MG63 (cell line): Measurements from ENCODE around the gene GABRG3. TPM values are rescaled to one million over a fixed set of nuclear protein-coding genes. Genes with fewer than 3 reads are reported as not detected.

Experiments
- DNase-seq: peaks from one replicate; pipeline ENCODE4 v3.0.0-alpha.2; 2020
- H3K27me3 ChIP-seq: fragments of 250-450 bp; sonication (Bioruptor Pico); 2 replicates; pipeline ENCODE4 v1.5.1; 2020; ENCODE audit warnings: mild to moderate bottlenecking, moderate library complexity
- H3K36me3 ChIP-seq: fragments of 250-450 bp; sonication (Bioruptor Pico); 2 replicates; pipeline ENCODE4 v1.5.1; 2020; ENCODE audit warnings: mild to moderate bottlenecking, moderate library complexity
- H3K4me3 ChIP-seq: fragments of 250-450 bp; sonication (Bioruptor Pico); 2 replicates; pipeline ENCODE4 v1.5.1; 2020; ENCODE audit warnings: mild to moderate bottlenecking, moderate library complexity
- H3K9me3 ChIP-seq: fragments of 250-450 bp; sonication (Bioruptor Pico); 2 replicates; pipeline ENCODE4 v1.5.1; 2020; ENCODE audit warnings: mild to moderate bottlenecking, moderate library complexity
- total RNA-seq: library from RNA; depleted of rRNA; stranded (reverse); fragments of >200 nt; shearing (Covaris generic); gene quantifications from 2 replicates; pipeline ENCODE4 v1.2.3, GENCODE V29; 2014; ENCODE audit warnings: low replicate concordance

Gene GABRG3
- total RNA-seq, 1 experiment from 2014 or later = not detected

DNA sequence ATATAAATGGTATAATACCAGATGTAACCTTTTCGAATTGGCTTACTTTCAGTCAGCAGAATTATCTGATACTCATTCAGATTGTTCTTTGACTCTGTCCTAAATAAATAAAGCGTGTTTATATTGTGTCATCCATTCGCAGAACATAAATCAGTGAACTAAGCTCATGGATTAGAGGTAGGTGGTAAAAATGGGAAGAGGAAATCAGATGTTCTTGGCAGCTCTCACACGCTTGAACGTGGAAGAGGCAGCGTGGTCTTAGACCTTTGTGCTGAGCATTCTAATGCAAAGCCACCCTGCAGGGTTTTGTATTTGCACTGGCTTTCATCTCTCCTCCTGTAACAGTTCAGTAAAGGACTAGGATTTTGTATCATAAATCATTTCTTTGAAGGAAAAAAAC, 441.4 kb downstream of the GABRG3 start:
- H3K9me3 ChIP-seq = no peaks in the 10 kb centered on the region
- no peak overlapping the region for H3K4me3 ChIP-seq
- DNase-seq = no peak
- H3K27me3 ChIP-seq = no peaks in the 10 kb centered on the region
- no peaks in the 10 kb centered on the region for H3K36me3 ChIP-seq

DNA sequence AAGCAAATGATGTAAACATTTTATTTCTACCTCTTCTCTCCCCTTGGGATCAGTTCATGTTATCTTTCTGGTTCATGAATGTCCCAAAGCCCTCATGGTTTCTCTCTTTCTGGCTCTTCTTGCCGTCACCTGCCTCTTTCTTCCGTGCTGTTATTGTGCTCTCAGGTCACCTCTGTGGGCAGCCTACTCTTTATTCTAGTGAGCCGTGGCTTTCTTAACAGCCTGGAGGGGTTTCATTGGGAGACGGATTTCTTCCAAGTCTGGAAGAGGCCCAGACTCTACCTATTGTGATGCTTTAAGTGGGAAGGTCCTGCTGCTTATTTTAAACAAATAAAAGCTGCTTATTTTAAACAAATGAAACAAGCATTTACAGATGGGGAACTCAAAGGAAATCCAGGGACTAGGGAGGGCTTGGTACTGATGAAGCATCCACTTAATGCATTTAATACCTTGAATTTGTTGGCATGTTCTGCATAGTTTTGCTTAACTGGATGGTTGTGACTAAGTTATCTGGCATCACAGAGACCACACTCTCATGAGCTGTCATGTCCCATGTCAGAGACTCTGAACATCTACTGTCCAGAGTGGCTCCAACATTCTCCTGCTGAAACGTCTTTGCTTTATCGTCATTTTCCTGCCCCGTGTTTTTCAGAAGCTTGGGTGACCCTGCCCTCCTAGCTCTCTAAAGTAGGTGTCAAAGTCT, 443.3 kb downstream of the GABRG3 start:
- no peak for DNase-seq
- no peaks in the 10 kb centered on the region for H3K27me3 ChIP-seq
- no peak overlapping the region for H3K4me3 ChIP-seq
- no peaks in the 10 kb centered on the region for H3K36me3 ChIP-seq
- H3K9me3 ChIP-seq = no peaks in the 10 kb centered on the region

DNA sequence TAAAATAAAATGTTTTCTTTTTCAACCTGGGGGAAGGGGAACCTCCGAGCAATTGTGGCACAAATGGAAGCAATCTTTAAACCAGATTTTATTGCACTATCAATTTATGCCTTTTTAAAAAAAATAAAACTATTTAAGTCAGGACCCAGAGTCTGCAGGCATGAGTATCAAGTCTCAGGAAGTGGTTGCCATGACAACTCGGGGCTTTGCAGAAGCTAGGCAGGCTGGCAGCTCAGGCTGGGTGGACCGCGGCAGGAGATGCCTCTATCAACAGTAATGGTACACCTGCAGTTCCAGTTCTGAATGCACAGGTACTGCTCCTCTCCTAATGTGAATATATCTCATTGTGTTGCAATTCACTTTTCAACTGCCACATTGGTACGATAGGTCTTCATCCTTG, 447.7 kb downstream of the GABRG3 start:
- Histone ChIP-seq H3K36me3 (no peaks in the 10 kb centered on the region), H3K27me3 (no peaks in the 10 kb centered on the region), H3K4me3 (no peak overlapping the region), H3K9me3 (no peaks in the 10 kb centered on the region)
- no peak for DNase-seq

DNA sequence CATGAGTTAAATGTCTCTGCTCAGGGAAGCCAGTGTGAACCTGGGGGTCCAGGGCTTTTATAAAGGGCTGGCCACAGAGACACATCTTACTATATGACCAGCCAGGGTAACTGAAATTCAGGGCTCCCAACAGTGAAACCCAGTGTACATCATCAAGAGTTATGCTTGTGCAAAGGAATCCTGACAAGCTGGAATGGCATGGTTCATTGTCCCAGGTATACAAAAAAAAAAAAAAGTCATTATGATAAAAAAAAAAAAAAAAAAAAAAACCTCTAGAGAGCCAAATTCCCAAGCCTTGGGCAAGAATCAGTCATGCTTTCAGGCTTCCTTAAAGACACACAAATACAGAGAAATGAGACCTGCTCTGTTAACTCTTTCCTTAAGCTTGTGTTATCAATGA, 452.0 kb downstream of the GABRG3 start:
- H3K9me3 ChIP-seq = no peaks in the 10 kb centered on the region
- DNase-seq = no peak
- H3K4me3 ChIP-seq = no peak overlapping the region
- no peaks in the 10 kb centered on the region for H3K36me3 ChIP-seq
- no peaks in the 10 kb centered on the region for H3K27me3 ChIP-seq

- Histone ChIP-seq H3K27me3 (no peaks in the 10 kb centered on the region), H3K4me3 (no peak overlapping the region), H3K9me3 (no peaks in the 10 kb centered on the region), H3K36me3 (no peaks in the 10 kb centered on the region)
- DNase-seq = no peak
Observed at GRCh38 chr15:27426805-27427204, 455.8 kb downstream of the GABRG3 start.

DNA sequence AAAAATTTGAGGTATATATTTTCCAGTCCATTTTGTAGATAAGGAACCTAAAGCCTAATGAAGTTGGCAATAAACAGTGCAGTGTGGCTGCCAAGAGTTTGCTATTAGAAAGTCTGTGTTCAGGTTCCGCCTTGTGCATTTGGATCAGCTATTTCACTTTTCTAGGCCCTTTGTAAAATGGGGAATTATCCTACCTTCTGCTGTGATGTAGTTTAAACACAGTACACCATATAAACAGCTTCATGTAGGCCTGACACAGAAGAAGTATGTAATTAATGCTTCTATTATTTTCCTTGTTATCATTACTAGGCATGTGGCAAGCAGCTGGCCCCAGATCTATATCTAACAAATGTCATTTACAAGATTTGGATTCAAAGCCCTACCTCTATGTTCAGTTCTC, 456.3 kb downstream of the GABRG3 start:
- Histone ChIP-seq H3K27me3 (no peaks in the 10 kb centered on the region), H3K9me3 (no peaks in the 10 kb centered on the region), H3K4me3 (no peak overlapping the region), H3K36me3 (no peaks in the 10 kb centered on the region)
- DNase-seq = no peak

GRCh38 chr15:27428151-27428550, 457.2 kb downstream of the GABRG3 start:
- H3K4me3 ChIP-seq = no peak overlapping the region
- no peaks in the 10 kb centered on the region for H3K9me3 ChIP-seq
- no peaks in the 10 kb centered on the region for H3K36me3 ChIP-seq
- H3K27me3 ChIP-seq = no peaks in the 10 kb centered on the region
- no peak for DNase-seq

DNA sequence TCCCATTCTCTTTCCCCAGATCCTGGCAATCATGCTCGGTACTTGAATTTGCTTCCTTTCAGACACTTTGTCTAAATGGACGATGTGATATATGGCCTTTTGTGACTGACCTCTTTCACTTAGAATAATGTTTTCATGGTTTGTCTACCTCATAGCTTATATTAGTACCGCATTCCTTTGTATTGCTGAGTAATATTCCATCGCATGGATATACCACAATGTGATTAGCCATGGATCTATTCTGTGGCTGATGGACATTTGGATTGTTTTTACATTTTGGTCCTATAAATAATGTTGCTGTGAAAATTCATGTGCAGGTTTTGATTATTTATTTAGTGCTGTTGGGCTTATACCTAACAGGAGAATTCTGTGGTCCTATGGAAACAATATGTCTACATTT, 458.6 kb downstream of the GABRG3 start:
- H3K9me3 ChIP-seq = no peaks in the 10 kb centered on the region
- H3K27me3 ChIP-seq = no peaks in the 10 kb centered on the region
- no peaks in the 10 kb centered on the region for H3K36me3 ChIP-seq
- DNase-seq = no peak
- H3K4me3 ChIP-seq = no peak overlapping the region

DNA sequence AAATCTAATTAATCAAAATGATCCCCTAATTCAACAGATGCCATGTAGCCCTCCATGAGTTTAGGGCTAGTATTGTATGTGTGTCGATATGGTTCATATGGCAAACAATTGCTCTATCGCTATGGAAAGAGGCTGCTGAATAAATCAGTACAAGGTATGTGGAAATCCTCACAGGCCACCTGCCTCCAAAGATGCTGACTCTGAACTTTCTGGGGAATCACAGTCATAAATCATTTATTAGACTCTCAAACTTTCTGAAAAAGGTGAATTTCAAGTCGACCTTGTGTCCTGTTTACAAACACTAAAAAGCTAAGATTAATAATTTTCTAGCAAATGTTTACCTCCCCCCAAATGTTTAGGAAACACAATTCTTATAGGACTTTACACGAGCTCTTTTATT, 462.6 kb downstream of the GABRG3 start:
- Histone ChIP-seq H3K27me3 (no peaks in the 10 kb centered on the region), H3K36me3 (no peaks in the 10 kb centered on the region), H3K9me3 (no peaks in the 10 kb centered on the region), H3K4me3 (no peak overlapping the region)
- no peak for DNase-seq

DNA sequence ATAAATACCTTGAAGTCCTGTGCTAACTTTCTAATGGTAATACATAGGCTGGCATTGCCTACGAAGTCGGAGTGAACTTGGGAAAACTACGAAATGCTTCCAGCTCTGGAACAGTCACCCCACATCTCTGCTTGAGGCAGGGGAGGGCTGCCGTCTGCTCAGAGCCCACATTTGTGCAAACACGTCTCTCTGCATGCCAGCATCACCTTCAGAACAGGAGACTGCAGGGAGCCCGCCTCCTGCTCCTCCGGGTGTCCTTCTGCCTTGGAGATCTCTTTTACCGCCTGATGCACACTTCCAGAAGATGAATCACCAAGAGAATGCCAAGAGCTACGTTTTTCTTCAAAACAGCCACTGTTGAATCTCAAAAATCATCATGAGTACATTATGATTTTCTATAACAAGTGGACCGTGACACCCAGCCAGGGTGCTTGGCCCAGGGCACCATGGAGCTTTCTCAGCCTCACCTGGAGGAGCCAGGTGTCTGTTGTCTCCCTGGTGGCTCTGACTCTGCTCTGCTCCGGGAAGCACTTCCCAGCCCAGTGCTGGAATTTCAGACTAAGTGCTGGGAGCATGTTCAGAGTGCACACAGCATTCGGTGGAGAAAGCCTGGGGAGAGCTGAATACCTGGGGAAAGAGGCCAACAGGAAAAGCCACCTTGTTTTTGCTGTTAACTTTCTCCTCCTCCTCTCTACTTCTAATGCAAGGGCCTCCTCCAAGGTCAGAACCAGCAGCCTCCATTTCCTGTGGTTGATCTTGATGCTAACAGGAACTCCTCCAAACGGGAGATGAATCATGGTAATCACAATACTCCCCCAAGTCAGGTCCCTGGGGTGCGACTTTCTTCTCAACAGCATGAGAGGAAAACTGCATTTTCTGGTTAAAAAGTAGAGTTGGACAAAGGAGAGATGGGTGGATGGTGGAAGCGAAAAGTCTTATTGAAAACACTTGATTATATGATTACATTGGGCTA, 467.7 kb downstream of the GABRG3 start:
- no peak for DNase-seq

DNA sequence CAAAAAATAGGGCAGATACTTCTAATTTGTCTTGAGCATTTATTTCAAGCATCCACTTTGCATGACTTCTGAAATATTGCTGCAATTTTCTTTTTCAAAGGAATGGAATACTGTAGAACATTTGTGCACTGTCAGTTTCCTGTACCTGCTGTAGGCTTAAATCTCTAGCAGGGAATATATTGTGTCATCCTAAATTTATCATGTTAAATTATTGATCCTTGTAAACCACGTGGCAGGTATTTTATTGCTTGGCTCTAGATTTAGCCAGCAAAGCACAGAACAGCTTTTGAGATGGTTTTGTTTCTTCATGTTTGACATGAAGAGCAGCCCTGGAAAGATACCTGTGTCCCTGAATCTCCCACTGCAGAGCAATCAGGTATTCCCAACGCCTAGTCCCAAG, 470.1 kb downstream of the GABRG3 start:
- H3K27me3 ChIP-seq = no peaks in the 10 kb centered on the region
- H3K4me3 ChIP-seq = no peak overlapping the region
- no peak for DNase-seq
- H3K9me3 ChIP-seq = no peaks in the 10 kb centered on the region
- H3K36me3 ChIP-seq = no peaks in the 10 kb centered on the region

More for the DNA sequence above, 467.7 kb downstream of the GABRG3 start:
- H3K27me3 ChIP-seq = no peaks in the 10 kb centered on the region
- H3K36me3 ChIP-seq = no peaks in the 10 kb centered on the region
- no peaks in the 10 kb centered on the region for H3K9me3 ChIP-seq
- no peak overlapping the region for H3K4me3 ChIP-seq

DNA sequence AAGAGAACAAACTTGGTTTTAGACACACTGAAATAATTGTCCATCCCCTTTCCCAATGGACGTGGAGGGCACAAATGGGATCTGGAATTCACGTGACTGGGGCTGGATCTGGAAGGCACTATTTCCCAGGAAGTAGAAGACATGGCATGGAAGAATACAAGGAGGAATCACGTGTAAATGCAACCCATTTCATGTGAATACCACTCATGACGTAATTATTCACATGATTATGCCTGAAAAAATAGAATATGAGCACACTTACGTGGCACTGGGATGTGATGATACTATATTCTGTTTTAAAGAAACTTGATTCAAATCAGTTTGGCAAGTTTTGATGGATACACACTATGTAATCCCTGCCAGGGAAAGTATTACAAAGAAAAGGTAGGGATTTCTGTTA, 477.3 kb downstream of the GABRG3 start:
- H3K9me3 ChIP-seq = no peaks in the 10 kb centered on the region
- DNase-seq = no peak
- H3K27me3 ChIP-seq = no peaks in the 10 kb centered on the region
- no peaks in the 10 kb centered on the region for H3K36me3 ChIP-seq
- no peak overlapping the region for H3K4me3 ChIP-seq

GRCh38 chr15:27448986-27449385, 478.0 kb downstream of the GABRG3 start:
- Histone ChIP-seq H3K4me3 (no peak overlapping the region), H3K36me3 (no peaks in the 10 kb centered on the region), H3K9me3 (no peaks in the 10 kb centered on the region), H3K27me3 (no peaks in the 10 kb centered on the region)
- DNase-seq = no peak

- DNase-seq = no peak
- H3K27me3 ChIP-seq = no peaks in the 10 kb centered on the region
- no peak overlapping the region for H3K4me3 ChIP-seq
- H3K9me3 ChIP-seq = no peaks in the 10 kb centered on the region
- no peaks in the 10 kb centered on the region for H3K36me3 ChIP-seq
Observed at GRCh38 chr15:27449941-27450340, 479.0 kb downstream of the GABRG3 start.

DNA sequence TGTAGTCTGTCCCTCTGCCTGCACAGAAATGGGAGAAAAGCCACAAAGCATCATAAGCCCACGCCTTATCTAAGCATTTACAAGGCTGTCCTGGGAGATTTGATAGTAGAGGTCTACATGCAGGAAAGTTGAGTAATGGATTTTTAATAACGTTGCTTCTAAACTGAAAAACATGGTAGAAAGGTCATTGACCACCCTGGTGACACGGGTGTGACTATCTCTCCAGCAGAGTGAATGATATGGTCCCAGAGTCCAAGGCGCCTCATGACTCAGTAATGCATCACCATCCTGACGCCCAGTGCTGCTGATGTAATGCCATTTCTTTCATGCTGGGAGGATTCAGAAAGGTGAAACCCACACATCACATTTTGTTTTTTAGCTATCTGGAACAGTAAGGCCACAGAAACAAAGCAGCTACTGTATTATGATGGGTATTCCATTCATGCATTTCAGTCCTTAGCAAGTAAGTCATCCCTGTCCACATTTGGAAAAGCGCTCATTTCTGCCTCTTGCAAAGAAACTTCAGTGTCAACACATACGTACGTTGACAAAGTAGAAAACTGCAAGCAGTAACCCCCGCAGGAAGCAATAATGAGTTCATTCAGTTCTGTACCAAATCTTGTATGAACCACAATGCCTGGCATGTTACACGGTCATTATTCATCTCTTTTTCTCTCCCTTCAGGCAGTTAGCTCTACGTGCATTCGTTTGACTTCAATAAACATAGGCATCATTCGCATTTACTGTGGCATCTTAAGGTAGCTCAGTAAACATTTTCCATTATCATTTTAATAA, 483.5 kb downstream of the GABRG3 start:
- H3K9me3 ChIP-seq = no peaks in the 10 kb centered on the region
- no peaks in the 10 kb centered on the region for H3K27me3 ChIP-seq
- DNase-seq = peak; percentile 35
- no peaks in the 10 kb centered on the region for H3K36me3 ChIP-seq
- H3K4me3 ChIP-seq = no peak overlapping the region

GRCh38 chr15:27456807-27457206, 485.8 kb downstream of the GABRG3 start:
- Histone ChIP-seq H3K36me3 (no peaks in the 10 kb centered on the region), H3K4me3 (no peak overlapping the region), H3K9me3 (no peaks in the 10 kb centered on the region), H3K27me3 (no peaks in the 10 kb centered on the region)
- no peak for DNase-seq

GRCh38 chr15:27457766-27458165, 486.8 kb downstream of the GABRG3 start:
- H3K9me3 ChIP-seq = no peaks in the 10 kb centered on the region
- H3K4me3 ChIP-seq = no peak overlapping the region
- H3K36me3 ChIP-seq = no peaks in the 10 kb centered on the region
- no peaks in the 10 kb centered on the region for H3K27me3 ChIP-seq
- DNase-seq = no peak
